CD4-positive, alpha-beta memory T cell (primary cell): ENCODE measurements around the gene GRXCR1. TPM values are rescaled to one million over a fixed set of nuclear protein-coding genes. Genes with fewer than 3 reads are reported as not detected.

Experiments
- CTCF ChIA-PET: fragments of 350-600 bp; sonication (Branson Sonifier 250); formaldehyde crosslinking; loops from one replicate; lab custom pipeline; 2021; ENCODE audit warnings: inconsistent platforms; ENCODE audit not compliant: partially characterized antibody; lab: Charles Lee
- POLR2A ChIA-PET: fragments of 350-600 bp; sonication (Branson Sonifier 250); formaldehyde crosslinking; loops from one replicate; lab custom pipeline; 2021; ENCODE audit not compliant: partially characterized antibody; lab: Charles Lee
- DNase-seq, 5 donors: peaks; one replicate each; pipeline versions ENCODE4 v3.0.0 to v3.0.0-alpha.2; 2020 to 2022; ENCODE audit warnings: mixed read lengths in 1 of 5
- H3K27ac ChIP-seq: one replicate; pipeline ENCODE4 v1.7.0; 2013; ENCODE audit warnings: low read depth, low read length
- H3K27me3 ChIP-seq: 2 replicates; pipeline ENCODE4 v1.7.0; 2013; ENCODE audit warnings: mild to moderate bottlenecking, low read length, moderate library complexity; ENCODE audit not compliant: insufficient read depth
- H3K36me3 ChIP-seq: 2 replicates; pipeline ENCODE4 v1.7.0; 2013; ENCODE audit warnings: mild to moderate bottlenecking, low read length, moderate library complexity; ENCODE audit not compliant: insufficient read depth
- H3K4me1 ChIP-seq: 2 replicates; pipeline ENCODE4 v1.7.0; 2013; ENCODE audit warnings: mild to moderate bottlenecking, low read length, moderate library complexity; ENCODE audit not compliant: insufficient read depth
- H3K4me3 ChIP-seq, 2 donors: one replicate each; pipeline ENCODE4 v1.7.0; 2013; ENCODE audit warnings: low read length in 2 of 2, mild to moderate bottlenecking in 1 of 2
- H3K9me3 ChIP-seq, 2 donors: one replicate each; pipeline ENCODE4 v1.7.0; 2013; ENCODE audit warnings: low read length in 2 of 2, control low read depth in 1 of 2; ENCODE audit not compliant: control insufficient read depth in 1 of 2
- H3K27ac Mint-ChIP-seq, 7 donors: one replicate each; pipeline ENCODE4 v1.8.0; 2020 to 2021; ENCODE audit warnings: mixed read lengths in 7 of 7, mild to moderate bottlenecking in 6 of 7, inconsistent platforms in 3 of 7, moderate library complexity in 3 of 7
- H3K27me3 Mint-ChIP-seq, 2 donors: one replicate each; pipeline ENCODE4 v1.8.0; 2020 to 2021; ENCODE audit warnings: mixed read lengths in 2 of 2
- H3K36me3 Mint-ChIP-seq, 2 donors: one replicate each; pipeline ENCODE4 v1.8.0; 2020 to 2021; ENCODE audit warnings: mixed read lengths in 2 of 2, inconsistent platforms in 1 of 2, mild to moderate bottlenecking in 1 of 2
- H3K4me1 Mint-ChIP-seq, 4 donors: one replicate each; pipeline ENCODE4 v1.8.0; 2020 to 2021; ENCODE audit warnings: mixed read lengths in 4 of 4, mild to moderate bottlenecking in 1 of 4
- H3K4me3 Mint-ChIP-seq, 8 donors: one replicate each; pipeline ENCODE4 v1.8.0; 2020 to 2021; ENCODE audit warnings: mixed read lengths in 8 of 8, mild to moderate bottlenecking in 7 of 8, moderate library complexity in 6 of 8, inconsistent platforms in 3 of 8
- H3K9me3 Mint-ChIP-seq, 8 donors: one replicate each; pipeline ENCODE4 v1.8.0; 2020 to 2021; ENCODE audit warnings: mixed read lengths in 8 of 8, mild to moderate bottlenecking in 5 of 8, inconsistent platforms in 3 of 8, moderate library complexity in 1 of 8
- intact Hi-C: fragments of 100-400 bp; cut with micrococcal nuclease; formaldehyde crosslinking; loops from one replicate; pipeline ENCODE4 v1.15.1; 2023
- polyA plus RNA-seq, 2 donors: library from polyadenylated mRNA; unstranded; fragments of 300-500 nt; fragmentation: Illumina TruSeq; gene quantifications; one replicate each; pipeline ENCODE4 v1.2.3, GENCODE V29; 2021
- total RNA-seq, 2 experiments: library from RNA; stranded (reverse); gene quantifications; one replicate each; pipeline ENCODE4 v1.2.3, GENCODE V29; 2021

GRXCR1 gene
- total and polyA plus RNA-seq, 4 experiments from 2014 or later = not detected

- ChIA-PET POLR2A (no interaction called here), CTCF (no interaction called here)
- peaks cover 0 to 1% (median 0%) of the 10 kb centered on the region in 8 donors for H3K9me3 Mint-ChIP-seq
- H3K4me3 Mint-ChIP-seq = no peak overlapping the region
- peaks cover 0 to 2% (median 0%) of the 10 kb centered on the region in 4 donors for H3K4me1 Mint-ChIP-seq
- Histone ChIP-seq H3K27me3 (no peaks in the 10 kb centered on the region), H3K4me3 (no peak overlapping the region), H3K27ac (no peak overlapping the region), H3K4me1 (no peaks in the 10 kb centered on the region), H3K36me3 (no peaks in the 10 kb centered on the region), H3K9me3 (no peaks in the 10 kb centered on the region)
- H3K27ac Mint-ChIP-seq = no peak overlapping the region
- H3K36me3 Mint-ChIP-seq = no peaks in the 10 kb centered on the region
- intact Hi-C loops = no loop called here
- no peak for DNase-seq
- H3K27me3 Mint-ChIP-seq = peaks cover 1 to 4% of the 10 kb centered on the region in 2 donors
Observed at GRCh38 chr4:42906341-42906740, 13.8 kb downstream of the GRXCR1 start.

- Histone ChIP-seq H3K4me3 (no peak overlapping the region), H3K27ac (no peak overlapping the region), H3K36me3 (no peaks in the 10 kb centered on the region), H3K9me3 (no peaks in the 10 kb centered on the region), H3K27me3 (no peaks in the 10 kb centered on the region), H3K4me1 (no peaks in the 10 kb centered on the region)
- peaks cover 1 to 4% of the 10 kb centered on the region in 2 donors for H3K27me3 Mint-ChIP-seq
- intact Hi-C loops = no loop called here
- ChIA-PET CTCF (no interaction called here), POLR2A (no interaction called here)
- H3K4me1 Mint-ChIP-seq = peaks cover 0 to 2% (median 0%) of the 10 kb centered on the region in 4 donors
- H3K9me3 Mint-ChIP-seq = peaks cover 0 to 1% (median 0%) of the 10 kb centered on the region in 8 donors
- no peak overlapping the region for H3K4me3 Mint-ChIP-seq
- no peak for DNase-seq
- H3K27ac Mint-ChIP-seq = no peak overlapping the region
- H3K36me3 Mint-ChIP-seq = no peaks in the 10 kb centered on the region
Observed at GRCh38 chr4:42906891-42907759, 14.6 kb downstream of the GRXCR1 start.

- ChIA-PET CTCF (no interaction called here), POLR2A (no interaction called here)
- no peaks in the 10 kb centered on the region for H3K27me3 ChIP-seq
- H3K36me3 ChIP-seq = no peaks in the 10 kb centered on the region
- H3K36me3 Mint-ChIP-seq = no peaks in the 10 kb centered on the region
- no peak overlapping the region for H3K4me3 Mint-ChIP-seq
- no peak overlapping the region for H3K27ac Mint-ChIP-seq
- peaks cover 0 to 1% (median 0%) of the 10 kb centered on the region in 8 donors for H3K9me3 Mint-ChIP-seq
- no peak for DNase-seq
- H3K4me1 ChIP-seq = no peaks in the 10 kb centered on the region
- peaks cover 1 to 2% of the 10 kb centered on the region in 2 donors for H3K27me3 Mint-ChIP-seq
- intact Hi-C loops = no loop called here
- no peak overlapping the region for H3K27ac ChIP-seq
- H3K4me1 Mint-ChIP-seq = peaks cover 0 to 2% (median 0%) of the 10 kb centered on the region in 4 donors
- H3K4me3 ChIP-seq = no peak overlapping the region
- H3K9me3 ChIP-seq = no peaks in the 10 kb centered on the region
Observed at GRCh38 chr4:42910459-42910858, 17.9 kb downstream of the GRXCR1 start.

GRCh38 chr4:42914937-42915336, 22.4 kb downstream of the GRXCR1 start:
- no peaks in the 10 kb centered on the region for H3K27me3 Mint-ChIP-seq
- ChIA-PET CTCF (no interaction called here), POLR2A (no interaction called here)
- no peak overlapping the region for H3K4me3 Mint-ChIP-seq
- peaks cover 0 to 3% (median 0%) of the 10 kb centered on the region in 8 donors for H3K9me3 Mint-ChIP-seq
- no peaks in the 10 kb centered on the region for H3K9me3 ChIP-seq
- no peaks in the 10 kb centered on the region for H3K36me3 ChIP-seq
- no peak for DNase-seq
- no peak overlapping the region for H3K27ac Mint-ChIP-seq
- no peaks in the 10 kb centered on the region for H3K4me1 Mint-ChIP-seq
- H3K36me3 Mint-ChIP-seq = no peaks in the 10 kb centered on the region
- H3K27me3 ChIP-seq = no peaks in the 10 kb centered on the region
- no peaks in the 10 kb centered on the region for H3K4me1 ChIP-seq
- intact Hi-C loops = no loop called here
- no peak overlapping the region for H3K27ac ChIP-seq
- H3K4me3 ChIP-seq = no peak overlapping the region

- Histone ChIP-seq H3K36me3 (no peaks in the 10 kb centered on the region), H3K27me3 (no peaks in the 10 kb centered on the region), H3K9me3 (no peaks in the 10 kb centered on the region), H3K4me1 (no peaks in the 10 kb centered on the region), H3K27ac (no peak overlapping the region), H3K4me3 (no peak overlapping the region)
- Mint-ChIP-seq H3K27ac (no peak overlapping the region), H3K36me3 (no peaks in the 10 kb centered on the region), H3K9me3 (peaks cover 0 to 3% (median 0%) of the 10 kb centered on the region in 8 donors), H3K27me3 (no peaks in the 10 kb centered on the region), H3K4me3 (no peak overlapping the region), H3K4me1 (no peaks in the 10 kb centered on the region)
- POLR2A ChIA-PET = no interaction called here
- intact Hi-C loops = no loop called here
- CTCF ChIA-PET = no interaction called here
- no peak for DNase-seq
Observed at GRCh38 chr4:42915484-42915883, 23.0 kb downstream of the GRXCR1 start.

- H3K36me3 Mint-ChIP-seq = no peaks in the 10 kb centered on the region
Observed at GRCh38 chr4:42917296-42917695, 24.8 kb downstream of the GRXCR1 start.

GRCh38 chr4:42923431-42923830, 30.9 kb downstream of the GRXCR1 start:
- ChIA-PET CTCF (no interaction called here), POLR2A (no interaction called here)
- no peaks in the 10 kb centered on the region for H3K36me3 Mint-ChIP-seq
- Histone ChIP-seq H3K27me3 (no peaks in the 10 kb centered on the region), H3K36me3 (no peaks in the 10 kb centered on the region), H3K9me3 (no peaks in the 10 kb centered on the region), H3K27ac (no peak overlapping the region), H3K4me1 (no peaks in the 10 kb centered on the region), H3K4me3 (no peak overlapping the region)
- peaks cover 0 to 3% (median 0%) of the 10 kb centered on the region in 8 donors for H3K9me3 Mint-ChIP-seq
- no peaks in the 10 kb centered on the region for H3K4me1 Mint-ChIP-seq
- no peak overlapping the region for H3K4me3 Mint-ChIP-seq
- intact Hi-C loops = no loop called here
- DNase-seq = no peak
- no peak overlapping the region for H3K27ac Mint-ChIP-seq
- H3K27me3 Mint-ChIP-seq = peaks cover 4 to 7% of the 10 kb centered on the region in 2 donors

More at GRCh38 chr4:42917296-42917695, 24.8 kb downstream of the GRXCR1 start:
- H3K4me3 Mint-ChIP-seq = no peak overlapping the region
- intact Hi-C loops = no loop called here
- Histone ChIP-seq H3K27me3 (no peaks in the 10 kb centered on the region), H3K4me3 (no peak overlapping the region), H3K9me3 (no peaks in the 10 kb centered on the region), H3K27ac (no peak overlapping the region), H3K36me3 (no peaks in the 10 kb centered on the region), H3K4me1 (no peaks in the 10 kb centered on the region)
- no peaks in the 10 kb centered on the region for H3K27me3 Mint-ChIP-seq
- H3K27ac Mint-ChIP-seq = no peak overlapping the region
- H3K9me3 Mint-ChIP-seq = peaks cover 0 to 3% (median 0%) of the 10 kb centered on the region in 8 donors
- DNase-seq = no peak
- CTCF ChIA-PET = no interaction called here
- no peaks in the 10 kb centered on the region for H3K4me1 Mint-ChIP-seq
- POLR2A ChIA-PET = no interaction called here
